ENCODE data around the gene GPR4. TPM values are rescaled to one million over a fixed set of nuclear protein-coding genes. Genes with fewer than 3 reads are reported as not detected.
A peak's percentile ranks its signal among the peaks of the same experiment; 100 is the strongest.

Gene GPR4
- total RNA-seq, 4 donors from 2014 or later = 0.18 to 3.4 (median 1.7) TPM

GRCh38 chr19:45607071-45608029 is 5.3 kb upstream of the GPR4 start:
- peaks cover 0 to 9% (median 2%) of the 10 kb centered on the region in 4 donors for H3K4me1 ChIP-seq
- peak; percentile 46 to 86 (median 75) for DNase-seq
- no peaks in the 10 kb centered on the region for H3K9me3 ChIP-seq
- peak overlapping the region in 2 of 4 donors; percentile 3 to 12 for H3K4me3 ChIP-seq
- peaks cover 0 to 28% (median 0%) of the 10 kb centered on the region in 3 donors for H3K36me3 ChIP-seq
- peak overlapping the region in 1 of 4 donors; percentile 41 for H3K27ac ChIP-seq
- H3K27me3 ChIP-seq = peaks cover 0 to 4% of the 10 kb centered on the region in 2 donors
- peak; percentile 80 to 94 (median 87) for TF ChIP-seq CTCF (IDR thresholded peaks at IDR 0.05)
- no peak for TF ChIP-seq POLR2A (IDR thresholded peaks at IDR 0.05)

- TF ChIP-seq CTCF (IDR thresholded peaks at IDR 0.05) (no peak), POLR2A (IDR thresholded peaks at IDR 0.05) (no peak)
- Histone ChIP-seq H3K4me3 (peak overlapping the region in 2 of 4 donors; percentile 16 to 39), H3K4me1 (peaks cover 0 to 13% (median 5%) of the 10 kb centered on the region in 4 donors), H3K27me3 (peaks cover 0 to 43% of the 10 kb centered on the region in 2 donors), H3K36me3 (no peaks in the 10 kb centered on the region), H3K9me3 (no peaks in the 10 kb centered on the region), H3K27ac (peak overlapping the region in 1 of 4 donors; percentile 7)
- DNase-seq = no peak
These were observed 897 bp downstream of the GPR4 start for GRCh38 chr19:45601115-45601514.

- H3K4me3 ChIP-seq = no peak overlapping the region
These were observed 1.6 kb downstream of the GPR4 start for GRCh38 chr19:45600340-45600885.

GRCh38 chr19:45599286-45599685 is 2.7 kb downstream of the GPR4 start:
- H3K4me1 ChIP-seq = peaks cover 0 to 13% (median 5%) of the 10 kb centered on the region in 4 donors
- no peak for DNase-seq
- H3K9me3 ChIP-seq = no peaks in the 10 kb centered on the region
- no peak overlapping the region for H3K4me3 ChIP-seq
- no peak for TF ChIP-seq CTCF (IDR thresholded peaks at IDR 0.05)
- TF ChIP-seq POLR2A (IDR thresholded peaks at IDR 0.05) = no peak
- no peak overlapping the region for H3K27ac ChIP-seq
- H3K36me3 ChIP-seq = no peaks in the 10 kb centered on the region
- peaks cover 0 to 43% of the 10 kb centered on the region in 2 donors for H3K27me3 ChIP-seq

More at GRCh38 chr19:45600340-45600885, 1.6 kb downstream of the GPR4 start:
- H3K36me3 ChIP-seq = no peaks in the 10 kb centered on the region
- peaks cover 0 to 43% of the 10 kb centered on the region in 2 donors for H3K27me3 ChIP-seq
- peaks cover 0 to 13% (median 5%) of the 10 kb centered on the region in 4 donors for H3K4me1 ChIP-seq
- no peak for TF ChIP-seq CTCF (IDR thresholded peaks at IDR 0.05)
- no peak for TF ChIP-seq POLR2A (IDR thresholded peaks at IDR 0.05)
- no peak for DNase-seq
- no peak overlapping the region for H3K27ac ChIP-seq
- no peaks in the 10 kb centered on the region for H3K9me3 ChIP-seq

GRCh38 chr19:45598267-45599001 is 3.6 kb downstream of the GPR4 start:
- Histone ChIP-seq H3K36me3 (no peaks in the 10 kb centered on the region), H3K4me3 (peak overlapping the region in 1 of 4 donors; percentile 7), H3K4me1 (peaks cover 0 to 13% (median 5%) of the 10 kb centered on the region in 4 donors), H3K27me3 (peaks cover 0 to 43% of the 10 kb centered on the region in 2 donors), H3K9me3 (no peaks in the 10 kb centered on the region), H3K27ac (peak overlapping the region in 1 of 4 donors; percentile 30)
- no peak for DNase-seq
- TF ChIP-seq POLR2A (IDR thresholded peaks at IDR 0.05) (no peak), CTCF (IDR thresholded peaks at IDR 0.05) (no peak)

Measured in Peyer's patch (tissue), 4 donors.